Right lung (tissue), 5 donors: ENCODE results near the gene TNFAIP3. TPM values are rescaled to one million over a fixed set of nuclear protein-coding genes. Genes with fewer than 3 reads are reported as not detected.
A peak's percentile ranks its signal among the peaks of the same experiment; 100 is the strongest.

Experiments used
- DNase-seq, 2 donors: peaks; one replicate each; pipeline ENCODE4 v3.0.0-alpha.2; 2013
- polyA plus RNA-seq, 5 donors: library from polyadenylated mRNA; unstranded; fragments of 120-200 nt; gene quantifications; one replicate each; pipeline versions ENCODE4 v1.2.1 to v1.2.3, GENCODE V29; 2013; ENCODE audit warnings: inconsistent platforms in 1 of 5, low replicate concordance in 1 of 5; ENCODE audit not compliant: insufficient read length in 5 of 5, insufficient read depth in 1 of 5

The TNFAIP3 gene
- polyA plus RNA-seq, 5 donors: 12.9 to 18.4 (median 15.1) TPM

DNA sequence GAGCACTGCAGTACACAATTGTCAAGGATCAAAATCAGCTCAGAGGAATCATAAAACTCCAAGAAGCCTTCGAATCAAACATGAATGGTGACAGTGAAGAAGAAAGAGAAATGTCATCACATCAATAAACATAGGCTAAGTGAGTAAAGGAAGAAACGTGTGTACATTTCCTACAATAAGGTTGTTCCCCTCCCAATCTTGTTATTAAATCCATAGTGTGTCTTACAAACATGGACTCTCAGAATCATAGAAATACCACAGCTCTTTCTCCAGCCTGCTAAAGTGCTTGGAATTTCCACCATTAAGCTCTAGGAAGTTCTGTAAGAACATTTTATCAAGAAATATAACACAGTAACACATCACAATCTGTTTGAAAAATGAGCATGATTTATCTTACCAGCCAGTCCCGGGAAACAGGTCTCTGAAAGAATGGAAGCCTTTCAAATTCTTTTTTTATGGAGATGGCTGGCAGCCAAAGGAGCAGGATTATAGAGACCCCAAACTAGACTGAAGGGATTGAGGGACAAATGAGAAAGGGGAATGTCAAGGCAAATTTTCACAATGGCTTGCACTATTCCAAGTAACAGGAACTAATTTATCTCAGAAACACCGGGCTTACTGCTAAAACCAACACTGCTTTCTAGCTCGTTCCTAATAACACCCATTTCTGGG is 4.5 kb upstream of the TNFAIP3 start:
- no peak for DNase-seq

DNA sequence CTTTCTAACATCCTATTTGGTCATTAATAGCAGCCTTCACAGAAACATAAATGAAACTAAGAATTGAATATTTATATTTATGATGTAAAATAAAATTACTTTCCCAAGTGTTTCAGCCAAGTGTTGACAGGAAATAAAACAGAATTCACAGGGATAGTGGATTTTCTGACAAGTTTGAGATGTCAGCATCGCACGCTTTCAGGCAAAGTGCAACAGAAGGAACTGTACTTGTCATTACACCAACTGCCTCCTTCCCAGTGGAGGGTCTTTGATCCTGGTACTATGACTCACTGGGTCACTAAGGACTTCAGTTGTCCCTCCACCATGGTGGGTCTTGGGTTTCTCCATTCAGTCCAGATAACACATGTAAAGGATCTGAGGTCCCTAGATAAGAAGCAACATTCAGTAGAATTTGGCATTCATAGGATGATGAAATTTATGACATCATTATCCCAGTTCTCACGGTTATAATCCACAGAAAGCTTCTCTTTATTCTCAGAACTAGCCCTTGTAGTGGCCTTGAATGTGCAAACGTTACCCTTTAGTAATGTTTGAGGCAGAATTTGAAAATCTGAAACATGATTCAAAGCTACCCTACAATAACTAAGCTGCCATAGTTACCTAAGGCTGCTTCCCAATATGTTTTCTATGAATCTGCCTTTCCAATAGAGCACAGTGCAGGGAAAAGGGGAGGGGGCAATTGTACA is 3.8 kb upstream of the TNFAIP3 start:
- DNase-seq: no peak

DNA sequence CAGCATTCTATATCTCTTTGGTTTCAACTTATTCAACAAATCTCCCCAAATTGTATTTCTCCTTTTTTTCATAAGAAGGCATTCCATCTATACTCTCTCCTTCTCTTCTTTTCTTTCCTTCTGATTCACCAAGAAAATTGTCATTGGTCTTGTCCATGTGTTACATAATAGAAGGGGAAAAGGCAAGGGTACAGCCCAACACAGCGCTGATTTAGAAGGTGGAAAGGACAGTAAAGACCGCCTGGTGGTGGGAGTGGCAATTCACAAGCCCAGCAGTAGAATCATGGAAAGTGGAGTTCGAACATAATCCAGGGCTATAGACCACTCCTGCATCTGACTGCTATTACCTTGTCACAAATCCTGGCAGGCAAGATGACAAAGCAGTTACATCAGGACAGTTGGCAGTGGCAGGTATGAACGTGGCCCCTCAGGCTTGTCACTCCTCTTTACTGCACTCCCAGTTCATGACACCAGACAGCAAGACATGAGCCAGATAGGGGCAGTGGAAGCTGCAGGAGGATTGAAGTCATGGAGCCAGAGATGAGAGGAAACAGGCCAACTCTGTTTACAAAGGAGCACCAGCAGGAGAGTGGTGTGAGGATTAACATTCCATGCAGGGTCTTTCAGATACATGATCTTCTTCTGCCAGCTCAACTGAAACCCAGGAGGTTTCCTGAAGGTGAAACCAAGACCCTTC is 2.1 kb upstream of the TNFAIP3 start:
- no peak for DNase-seq

DNA sequence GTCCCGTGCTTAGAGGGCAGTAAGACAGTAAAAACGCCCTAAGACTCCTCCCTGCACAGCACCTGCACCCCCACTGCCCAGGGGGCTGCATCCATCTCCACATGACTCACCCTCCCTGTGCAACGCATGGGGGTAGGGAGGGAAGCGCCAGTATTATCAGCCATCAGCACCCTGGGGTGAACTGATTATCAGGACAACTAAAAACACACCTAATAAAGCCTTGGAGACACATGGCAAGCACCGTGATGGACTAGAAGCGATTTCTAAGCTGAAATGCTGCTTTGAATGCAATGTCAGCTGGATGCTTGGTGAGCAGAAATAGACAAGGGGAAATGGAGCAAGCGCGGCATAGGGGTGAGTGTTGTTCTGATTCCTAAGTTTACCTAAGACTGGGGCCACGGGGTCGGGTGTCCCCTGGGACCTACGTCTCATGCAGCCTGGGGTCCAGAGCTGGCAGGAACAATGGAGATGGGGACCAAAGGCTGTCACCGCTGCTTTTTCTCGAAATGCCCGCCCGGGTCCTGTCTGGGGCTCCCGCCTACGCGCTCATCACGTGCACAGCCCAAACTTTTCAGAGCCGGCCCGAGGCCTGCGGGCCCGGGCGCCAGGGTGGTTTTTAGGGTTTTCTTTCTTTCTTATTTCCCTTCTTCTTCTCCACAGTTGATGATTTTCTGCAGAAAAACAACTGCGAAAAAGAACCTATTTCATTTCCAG is 702 bp upstream of the TNFAIP3 start:
- DNase-seq: no peak

DNA sequence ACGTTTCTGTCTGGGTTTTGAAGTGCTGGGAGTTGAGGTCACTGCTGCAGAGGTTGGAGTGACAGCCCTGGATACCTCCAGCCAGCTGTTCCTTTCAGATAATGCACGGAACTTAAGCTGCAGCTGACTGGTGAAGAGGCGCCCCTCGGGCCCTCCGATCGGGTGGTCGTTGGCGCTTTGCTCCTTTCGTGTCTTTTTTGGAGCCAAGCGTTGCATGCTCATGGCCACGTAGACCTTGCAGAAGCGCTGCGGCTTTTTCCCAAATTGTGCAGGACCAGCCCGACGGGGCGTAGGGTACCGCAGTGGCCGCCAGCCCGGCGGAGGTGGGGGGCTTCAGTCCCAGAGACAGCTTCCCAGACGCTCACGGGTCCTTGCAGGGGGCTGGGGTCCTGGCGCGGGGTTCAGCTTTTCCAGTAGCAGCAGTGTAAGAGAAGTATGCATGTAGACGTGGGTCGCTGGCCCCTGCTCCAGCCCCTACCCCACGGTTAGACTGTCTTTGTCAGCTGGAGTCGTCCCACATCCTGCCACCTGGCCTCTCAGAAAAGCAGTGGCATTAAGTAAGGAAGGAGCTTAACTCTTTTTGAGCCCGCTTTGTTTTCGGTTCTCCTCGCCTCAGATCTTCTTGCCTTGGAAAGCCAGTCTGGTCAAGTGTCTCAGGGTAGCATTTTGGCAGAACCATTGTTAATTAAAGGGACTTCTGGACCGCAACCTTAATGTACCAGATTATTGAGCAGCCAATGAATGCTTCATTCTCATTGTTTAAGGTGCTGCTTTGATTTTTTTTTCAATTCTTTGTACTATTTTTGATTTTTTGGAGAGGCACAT is 838 bp downstream of the TNFAIP3 start:
- DNase-seq: no peak

DNA sequence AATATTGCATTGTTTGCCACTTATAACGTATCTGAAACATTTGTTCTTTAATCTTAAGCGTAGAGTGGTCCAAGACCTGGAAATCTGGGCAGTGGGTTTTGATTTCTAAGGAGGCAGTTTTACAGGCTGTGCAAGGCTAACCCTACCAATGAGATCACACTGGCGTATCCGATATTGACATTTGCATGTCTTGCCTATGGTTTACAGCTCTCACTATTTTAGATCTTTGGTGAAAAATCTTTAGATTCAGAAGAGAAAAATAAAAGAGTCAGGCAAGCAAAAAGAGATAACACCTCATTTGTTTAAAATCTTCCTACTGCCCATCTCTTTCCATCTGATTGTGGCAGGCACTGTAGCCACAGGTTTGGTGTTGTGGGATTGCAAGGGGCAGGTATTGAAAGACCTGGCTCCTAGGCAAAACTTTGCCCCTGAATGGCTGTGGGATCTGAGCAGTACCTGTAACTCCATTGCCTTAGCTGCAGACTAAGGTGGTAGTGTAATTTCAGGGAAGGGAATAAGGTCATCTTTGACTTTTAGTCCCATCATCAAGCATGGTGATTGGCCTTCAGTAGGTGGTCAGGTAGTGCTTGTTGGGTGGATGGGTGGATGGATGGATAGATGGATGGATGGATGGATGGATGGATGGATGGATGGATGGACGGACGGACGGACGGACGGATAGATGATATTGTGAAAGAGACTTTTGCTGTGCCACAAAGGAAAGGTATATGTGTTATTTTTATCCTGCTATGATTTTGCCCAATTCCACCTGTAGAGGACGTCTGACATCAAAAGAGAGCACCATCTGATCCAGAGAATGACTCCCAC is 1.9 kb downstream of the TNFAIP3 start:
- DNase-seq: no peak

DNA sequence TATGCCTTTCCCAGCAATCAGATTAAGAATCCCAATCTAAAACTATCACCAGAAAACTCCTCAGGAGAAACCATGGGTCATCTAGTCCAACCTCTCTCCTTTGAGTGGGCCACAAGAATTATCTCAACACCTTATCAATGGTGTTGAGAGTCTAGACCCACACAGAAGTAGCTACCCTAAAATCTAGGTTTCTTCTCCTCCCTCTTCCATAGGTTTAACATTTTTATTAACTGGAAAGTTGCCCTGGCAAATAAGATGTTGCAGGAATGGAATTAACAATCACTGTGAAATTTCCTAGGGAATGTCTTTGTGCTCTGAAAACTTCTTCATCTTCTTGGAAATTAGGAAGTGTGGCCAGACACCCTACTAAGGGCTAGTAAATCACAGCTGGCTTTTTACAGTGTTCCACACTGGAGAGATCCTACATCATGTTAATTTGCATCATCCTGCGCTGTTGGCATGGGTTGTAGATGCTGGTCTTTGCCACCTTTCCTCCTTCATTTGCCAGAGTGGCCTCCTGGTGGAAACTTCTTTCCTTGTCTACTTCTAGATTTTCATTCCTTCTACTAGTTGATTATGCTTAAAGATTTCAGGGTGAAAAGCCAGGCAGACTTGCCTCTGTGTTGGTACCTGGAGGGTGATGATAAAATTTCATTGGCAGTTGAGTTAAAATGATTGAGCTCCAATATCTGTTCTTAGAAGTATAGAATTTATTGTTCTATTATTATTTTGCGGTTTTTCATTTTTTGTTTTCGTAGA is 2.7 kb downstream of the TNFAIP3 start:
- DNase-seq: no peak

DNA sequence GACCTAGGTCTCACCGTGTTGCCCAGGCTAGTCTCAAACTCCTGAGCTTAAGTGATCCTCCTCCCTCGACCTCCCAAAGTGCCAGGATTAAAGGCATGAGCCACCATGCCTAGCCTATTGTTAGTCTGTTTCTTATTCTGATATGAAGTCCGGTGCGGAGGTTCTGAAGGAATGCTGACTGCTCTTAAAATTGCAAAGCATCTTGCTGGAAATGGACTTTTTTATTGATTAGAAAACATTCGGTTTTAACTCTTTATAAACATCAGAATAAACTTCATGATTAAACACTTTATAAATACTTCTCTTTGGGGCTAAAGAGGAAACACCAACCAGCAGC is 3.2 kb downstream of the TNFAIP3 start:
- no peak for DNase-seq

DNA sequence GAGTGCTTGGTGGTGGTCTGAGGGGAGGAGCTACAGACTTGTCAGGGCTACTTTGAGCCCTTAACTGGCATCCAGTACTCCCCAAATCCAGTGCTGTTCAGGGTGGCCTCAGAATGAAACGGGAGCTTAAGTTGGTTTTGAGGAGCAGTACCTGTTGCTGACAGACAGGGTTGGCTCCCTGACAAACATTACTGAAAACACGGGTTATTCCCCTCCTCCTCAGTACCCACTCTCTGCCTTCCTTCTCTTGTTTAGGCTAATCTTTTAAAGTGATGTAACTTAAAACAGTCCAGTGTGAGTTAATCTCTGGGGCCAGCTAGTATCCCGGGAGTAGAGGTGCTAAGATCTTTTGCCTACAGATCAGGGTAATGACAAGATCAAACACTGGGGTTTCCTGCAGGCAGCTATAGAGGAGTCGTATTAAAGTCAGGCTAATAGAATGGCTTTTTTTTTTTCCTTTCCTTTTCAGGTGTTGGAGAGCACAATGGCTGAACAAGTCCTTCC is 3.7 kb downstream of the TNFAIP3 start:
- DNase-seq: no peak

DNA sequence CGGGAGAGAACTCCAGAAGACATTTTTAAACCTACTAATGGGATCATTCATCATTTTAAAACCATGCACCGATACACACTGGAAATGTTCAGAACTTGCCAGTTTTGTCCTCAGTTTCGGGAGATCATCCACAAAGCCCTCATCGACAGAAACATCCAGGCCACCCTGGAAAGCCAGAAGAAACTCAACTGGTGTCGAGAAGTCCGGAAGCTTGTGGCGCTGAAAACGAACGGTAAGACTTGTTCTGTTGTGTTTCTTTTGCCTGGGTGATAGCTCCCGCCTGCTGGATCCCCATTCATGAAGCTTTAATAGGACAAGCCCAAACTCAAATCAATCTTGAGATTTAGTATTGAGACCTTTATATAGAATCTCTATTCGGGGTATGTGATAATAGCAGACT is 4.2 kb downstream of the TNFAIP3 start:
- DNase-seq: no peak

DNA sequence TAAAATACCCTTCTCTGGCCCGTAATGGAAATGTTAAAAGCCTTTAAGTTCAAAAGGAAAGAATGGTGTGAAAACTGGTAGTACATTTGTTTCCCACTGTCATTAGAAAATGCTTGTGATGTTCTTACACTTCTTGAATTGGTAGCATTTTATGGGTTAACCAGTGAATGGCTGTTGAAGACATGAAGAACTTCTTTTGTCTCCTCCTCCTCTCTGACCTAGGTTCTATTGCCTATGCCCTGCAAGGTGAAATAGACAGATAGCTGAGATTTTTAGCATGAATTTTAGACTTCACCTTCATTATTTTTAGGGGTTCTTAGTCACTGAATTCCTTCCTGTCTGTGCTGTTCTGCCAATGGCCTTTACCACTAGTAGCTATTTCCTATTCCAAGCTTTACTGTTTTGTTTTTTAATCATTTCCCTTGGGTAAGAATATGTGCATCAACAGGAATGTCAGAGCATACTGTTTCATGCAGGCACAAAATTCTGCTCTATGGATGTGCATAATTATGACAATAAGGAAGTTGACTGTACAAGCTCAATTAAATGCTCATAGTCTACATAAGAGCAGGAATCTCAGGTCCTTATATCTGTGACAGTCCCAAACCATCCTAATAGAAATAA is 4.9 kb downstream of the TNFAIP3 start:
- no peak for DNase-seq

DNA sequence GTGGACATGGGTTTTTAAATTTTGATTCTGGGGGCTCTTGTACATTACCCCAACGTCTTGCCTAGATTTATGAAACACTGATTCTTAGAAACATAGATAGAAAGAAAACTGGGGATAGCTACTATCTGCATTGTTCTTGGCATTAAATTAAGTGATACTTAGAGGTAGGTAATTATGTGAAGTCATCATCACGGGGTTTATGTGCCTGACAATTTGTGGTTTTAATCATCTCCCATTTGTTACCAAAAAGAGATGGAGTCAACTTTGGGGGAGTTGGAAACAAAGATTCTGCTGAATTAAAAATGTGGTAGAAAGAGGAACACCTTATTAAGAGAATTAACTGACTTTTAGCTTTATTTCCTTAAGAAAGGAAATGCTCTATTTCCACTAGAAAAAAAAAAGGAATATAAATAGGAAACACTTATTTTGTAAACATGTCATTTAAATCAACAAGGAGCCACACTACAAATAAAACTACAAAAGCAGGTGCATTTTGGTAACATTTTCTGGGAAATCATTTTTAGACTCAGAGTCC is 5.6 kb downstream of the TNFAIP3 start:
- no peak for DNase-seq

DNA sequence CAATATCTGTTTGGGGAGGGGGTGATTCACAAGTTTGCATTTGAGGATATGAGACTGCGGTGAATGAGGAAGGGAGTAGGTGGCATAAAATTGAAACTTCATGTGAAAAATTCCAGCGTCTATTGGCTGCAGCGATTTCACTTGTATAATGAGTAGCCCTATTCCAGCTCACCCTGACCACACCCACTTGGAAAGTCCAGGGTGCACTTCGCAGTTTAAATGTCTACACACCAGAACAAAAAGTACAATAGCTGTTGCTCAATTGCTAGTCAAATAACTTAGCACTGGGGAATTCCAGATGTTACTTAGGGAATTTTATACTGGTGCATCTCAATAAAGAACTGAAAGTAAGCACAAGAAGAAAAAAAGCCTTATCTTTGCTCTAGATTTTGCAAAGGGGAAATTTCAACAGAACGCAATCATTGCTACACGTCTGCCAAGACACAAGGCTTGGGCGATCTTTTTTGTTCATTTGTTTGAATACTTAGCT is 6.3 kb downstream of the TNFAIP3 start:
- DNase-seq: peak in 1 of 2 donors; percentile 46

DNA sequence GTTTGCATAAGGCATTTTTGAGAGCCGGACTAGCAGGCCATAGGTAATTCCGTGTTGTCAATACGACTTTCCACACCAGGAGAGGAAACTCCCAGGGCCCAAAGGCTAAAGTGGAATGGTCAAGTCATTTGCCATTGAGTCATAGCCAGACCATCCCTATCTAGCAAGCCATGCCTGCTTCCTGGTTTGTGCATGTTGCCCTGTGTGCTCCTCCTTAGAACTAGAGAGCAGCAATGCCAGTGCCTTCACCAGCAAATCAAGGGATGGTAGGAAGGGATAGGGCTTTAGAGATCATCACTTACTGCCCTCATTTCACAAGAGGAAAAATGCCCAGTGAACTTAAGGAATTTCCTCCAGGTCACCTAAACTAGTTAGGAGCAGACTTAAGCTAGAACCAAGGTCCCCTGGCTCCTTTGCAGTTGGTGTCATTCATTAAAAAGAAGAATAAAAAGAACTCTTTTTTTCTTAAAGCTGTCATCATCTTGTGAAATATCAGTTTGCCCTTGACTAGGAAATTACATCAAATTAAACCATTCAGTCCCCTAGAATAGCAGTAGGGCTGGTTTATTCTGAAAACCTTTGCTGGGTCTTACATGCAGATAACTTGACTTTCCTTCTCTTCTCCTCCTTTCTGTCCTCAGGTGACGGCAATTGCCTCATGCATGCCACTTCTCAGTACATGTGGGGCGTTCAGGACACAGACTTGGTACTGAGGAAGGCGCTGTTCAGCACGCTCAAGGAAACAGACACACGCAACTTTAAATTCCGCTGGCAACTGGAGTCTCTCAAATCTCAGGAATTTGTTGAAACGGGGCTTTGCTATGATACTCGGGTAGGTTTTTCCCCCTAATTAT is 7.4 kb downstream of the TNFAIP3 start:
- DNase-seq: no peak

DNA sequence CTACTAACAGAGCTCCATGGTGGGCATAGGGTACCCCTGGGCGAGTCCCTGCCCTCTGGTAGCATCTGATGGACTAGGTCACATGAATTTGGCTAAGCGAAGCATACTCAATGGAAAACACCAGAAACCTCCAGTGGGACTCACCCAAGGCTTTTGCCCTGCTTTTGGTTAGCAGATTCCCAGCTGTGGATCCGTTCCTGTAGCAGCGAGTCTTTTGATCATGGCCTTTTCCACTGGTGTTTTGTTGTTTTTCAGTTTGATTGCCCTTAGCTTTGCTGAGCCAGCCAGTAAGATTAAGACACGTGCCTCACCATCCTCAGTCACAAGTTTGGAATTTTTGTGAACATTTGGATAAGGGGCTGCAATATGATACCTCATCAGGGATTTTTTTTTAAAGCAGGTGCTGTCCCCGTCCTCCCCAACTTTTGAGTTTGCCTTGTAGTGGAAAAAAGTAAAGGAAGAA is 8.0 kb downstream of the TNFAIP3 start:
- no peak for DNase-seq

DNA sequence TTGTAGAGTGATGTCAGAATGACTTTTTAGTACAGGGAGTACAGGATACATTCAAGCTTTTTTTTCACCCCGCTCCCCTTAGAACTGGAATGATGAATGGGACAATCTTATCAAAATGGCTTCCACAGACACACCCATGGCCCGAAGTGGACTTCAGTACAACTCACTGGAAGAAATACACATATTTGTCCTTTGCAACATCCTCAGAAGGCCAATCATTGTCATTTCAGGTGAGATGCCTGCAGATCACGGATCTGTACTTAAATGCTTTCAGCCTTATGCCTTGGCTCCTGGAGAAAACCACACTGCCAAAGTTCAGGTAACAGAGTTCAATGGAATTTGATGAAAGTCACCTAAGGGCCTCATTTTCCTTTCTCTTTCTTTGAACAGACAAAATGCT is 8.5 kb downstream of the TNFAIP3 start:
- no peak for DNase-seq

DNA sequence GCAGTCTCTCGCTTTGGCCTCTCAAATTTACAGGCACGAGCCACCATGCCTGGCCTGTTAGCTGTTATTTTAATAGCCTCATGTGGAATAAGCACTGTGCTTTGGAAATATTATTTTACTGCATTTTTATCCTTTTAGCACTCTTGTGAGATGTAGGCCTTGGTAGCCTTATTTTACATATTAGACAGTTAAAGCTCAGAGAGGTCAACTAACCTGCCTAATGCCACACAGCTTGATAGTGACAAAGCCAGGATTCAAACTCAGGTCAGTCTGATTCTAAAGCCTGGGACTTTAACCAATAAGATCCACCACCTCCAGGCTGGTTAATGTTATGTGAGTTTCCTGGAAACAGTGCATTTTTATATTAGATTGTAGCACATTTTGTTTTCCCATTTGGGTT is 9.5 kb downstream of the TNFAIP3 start:
- no peak for DNase-seq

DNA sequence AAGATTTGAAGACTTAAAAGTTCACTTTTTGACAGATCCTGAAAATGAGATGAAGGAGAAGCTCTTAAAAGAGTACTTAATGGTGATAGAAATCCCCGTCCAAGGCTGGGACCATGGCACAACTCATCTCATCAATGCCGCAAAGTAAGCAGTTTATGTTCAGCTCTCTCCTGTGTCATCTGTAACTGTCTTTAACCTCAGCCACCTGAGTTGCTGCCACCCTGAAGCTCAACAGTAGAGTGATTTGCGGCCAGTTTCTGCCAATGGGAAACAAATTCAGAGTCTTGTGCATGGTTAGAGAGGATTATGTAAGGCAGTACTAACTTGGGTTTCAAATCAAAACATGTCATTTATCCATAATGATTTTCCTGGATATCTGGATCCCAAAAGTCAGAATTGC is 10.1 kb downstream of the TNFAIP3 start:
- no peak for DNase-seq
